ENCODE results near the gene OSBPL3.

DNA sequence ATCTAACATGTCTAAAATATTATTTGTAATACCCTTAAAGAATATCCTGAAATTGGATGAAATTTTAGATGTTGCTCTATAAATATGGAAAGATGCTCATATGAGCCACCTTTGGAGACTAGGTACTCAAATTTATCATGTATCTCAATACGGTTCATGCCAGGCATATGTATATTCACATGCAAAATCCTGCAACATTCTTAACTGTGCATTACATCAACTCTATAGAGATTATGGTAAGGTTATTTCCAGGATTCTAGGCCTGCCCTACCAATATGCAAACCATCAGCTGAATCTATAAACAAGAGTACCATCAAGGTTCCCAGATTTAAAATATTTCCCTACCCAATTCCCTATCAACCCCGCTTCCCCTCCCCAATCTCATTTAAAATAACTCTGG is 27.5 kb downstream of the OSBPL3 start:
- TF ChIP-seq, protein P1, sequence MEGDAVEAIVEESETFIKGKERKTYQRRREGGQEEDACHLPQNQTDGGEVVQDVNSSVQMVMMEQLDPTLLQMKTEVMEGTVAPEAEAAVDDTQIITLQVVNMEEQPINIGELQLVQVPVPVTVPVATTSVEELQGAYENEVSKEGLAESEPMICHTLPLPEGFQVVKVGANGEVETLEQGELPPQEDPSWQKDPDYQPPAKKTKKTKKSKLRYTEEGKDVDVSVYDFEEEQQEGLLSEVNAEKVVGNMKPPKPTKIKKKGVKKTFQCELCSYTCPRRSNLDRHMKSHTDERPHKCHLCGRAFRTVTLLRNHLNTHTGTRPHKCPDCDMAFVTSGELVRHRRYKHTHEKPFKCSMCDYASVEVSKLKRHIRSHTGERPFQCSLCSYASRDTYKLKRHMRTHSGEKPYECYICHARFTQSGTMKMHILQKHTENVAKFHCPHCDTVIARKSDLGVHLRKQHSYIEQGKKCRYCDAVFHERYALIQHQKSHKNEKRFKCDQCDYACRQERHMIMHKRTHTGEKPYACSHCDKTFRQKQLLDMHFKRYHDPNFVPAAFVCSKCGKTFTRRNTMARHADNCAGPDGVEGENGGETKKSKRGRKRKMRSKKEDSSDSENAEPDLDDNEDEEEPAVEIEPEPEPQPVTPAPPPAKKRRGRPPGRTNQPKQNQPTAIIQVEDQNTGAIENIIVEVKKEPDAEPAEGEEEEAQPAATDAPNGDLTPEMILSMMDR (IDR thresholded peaks at IDR 0.05 in 4 of 5, conservative IDR thresholded peaks at IDR 0.05 in 1 of 5) = no peak
- TF ChIP-seq POLR2A (IDR thresholded peaks at IDR 0.05) = no peak

Data from gastrocnemius medialis (tissue), 4 donors.